Spleen (tissue), 11 donors: ENCODE data around the gene SHANK3. TPM values are rescaled to one million over a fixed set of nuclear protein-coding genes. Genes with fewer than 3 reads are reported as not detected.
"Not testable (repeated sequence)": the region's sequence is repeated elsewhere in the genome, so short reads cannot be mapped to it uniquely, and the experiment has no call there.

Source experiments
- DNase-seq: peaks from one replicate; pipeline ENCODE4 v3.0.0-alpha.2; 2020
- H3K27ac ChIP-seq, 8 donors: fragments of 200-600 bp; sonication (generic) in 7 of 8; 1 replicate in 4 of 8; 2 replicates in 4 of 8; pipeline versions ENCODE4 v1.5.0 to v1.8.0; 2016 to 2021; ENCODE audit warnings: inconsistent platforms in 4 of 8, mild to moderate bottlenecking in 4 of 8, moderate library complexity in 1 of 8
- H3K27me3 ChIP-seq, 7 donors: fragments of 200-600 bp; sonication (generic) in 6 of 7; replicated peaks in 1 of 7; 1 replicate in 4 of 7; 2 replicates in 3 of 7; pipeline versions ENCODE4 v1.5.0 to v1.8.0; 2016 to 2021; ENCODE audit warnings: inconsistent platforms in 3 of 7, mild to moderate bottlenecking in 1 of 7
- H3K36me3 ChIP-seq, 6 donors: fragments of 200-600 bp; sonication (generic) in 5 of 6; 1 replicate in 4 of 6; 2 replicates in 2 of 6; pipeline versions ENCODE4 v1.5.0 to v1.8.0; 2016 to 2021; ENCODE audit warnings: inconsistent platforms in 2 of 6
- H3K4me1 ChIP-seq, 6 donors: fragments of 200-600 bp; sonication (generic) in 5 of 6; 1 replicate in 3 of 6; 2 replicates in 3 of 6; pipeline versions ENCODE4 v1.5.0 to v1.8.0; 2016 to 2021; ENCODE audit warnings: inconsistent platforms in 3 of 6
- H3K4me3 ChIP-seq, 8 donors: fragments of 200-600 bp; sonication (generic) in 7 of 8; 1 replicate in 4 of 8; 2 replicates in 4 of 8; pipeline versions ENCODE4 v1.5.0 to v1.8.0; 2016 to 2021; ENCODE audit warnings: inconsistent platforms in 4 of 8, mild to moderate bottlenecking in 4 of 8, moderate library complexity in 2 of 8
- H3K9me3 ChIP-seq, 8 donors: fragments of 200-600 bp; sonication (generic) in 7 of 8; 1 replicate in 4 of 8; 2 replicates in 4 of 8; pipeline versions ENCODE4 v1.5.0 to v1.8.0; 2016 to 2021; ENCODE audit warnings: inconsistent platforms in 4 of 8
- CTCF ChIP-seq, 11 experiments: fragments of 200-600 bp in 7 of 11; fragments of 450-650 bp in 4 of 11; sonication (generic) in 4 of 11; IDR thresholded peaks in 8 of 11; conservative IDR thresholded peaks in 3 of 11; 1 replicate in 7 of 11; 2 replicates in 4 of 11; pipeline versions ENCODE4 v1.4.0 to v1.8.0; 2016 to 2021; ENCODE audit warnings: antibody characterized with exemption in 11 of 11, inconsistent platforms in 4 of 11, mild to moderate bottlenecking in 1 of 11
- POLR2A ChIP-seq, 3 donors: fragments of 450-650 bp; IDR thresholded peaks; one replicate each; pipeline ENCODE4 v1.5.1; 2017; ENCODE audit warnings: antibody characterized with exemption in 3 of 3, mild to moderate bottlenecking in 1 of 3
- POLR2AphosphoS5 ChIP-seq, 3 donors: sonication (generic); formaldehyde crosslinking; IDR thresholded peaks; one replicate each; pipeline ENCODE4 v1.5.1; 2017; ENCODE audit warnings: antibody characterized with exemption in 3 of 3
- WGBS, 5 donors: extraction: QIAGEN DNeasy Blood & Tissue Kit in 3 of 5; methylation state at CpG; one replicate each; pipeline versions ENCODE4 v1.1.5 to v1.1.7; 2013 to 2018; 5-methylcytosine and 5-hydroxymethylcytosine counted together
- intact Hi-C: fragments of 100-400 bp; cut with DNase I; formaldehyde crosslinking; loops from one replicate; pipeline ENCODE4 v1.15.0; 2023; ENCODE audit warnings: low total_unique reads
- polyA plus RNA-seq, 3 donors: library from polyadenylated mRNA; stranded (reverse); fragments of 200-250 nt; gene quantifications; one replicate each; pipeline ENCODE4 v1.2.1, GENCODE V29; 2013
- total RNA-seq, 7 donors: library from RNA; depleted of rRNA in 3 of 7; stranded (reverse); fragments of >200 nt in 3 of 7; fragmentation: NEBNext Ultra II Directional in 4 of 7; extraction: Animal tissue kit (Norgen Biotek cat#: 25700) in 4 of 7; gene quantifications; one replicate each; pipeline versions ENCODE4 v1.1.0 to v1.2.1, GENCODE V29; 2016 to 2021
- donor health status: healthy with polysubstance abuse.
- donor health status: DM: no; HTN: no; CAD: no; lungs with moderate emphysema.
- donor health status: DM: no; HTN: no; CAD: no.
- donor health status: Bipolar disorder and iron deficiency.
- donor health status: healthy.
- donor health status: DM: no; HTN: no; CAD: no.
- donor health status: DM: yes; HTN: yes; CAD: no.

Gene SHANK3
- total and polyA plus RNA-seq, 10 donors, result 9.9 to 264 (median 86.3) TPM

DNA sequence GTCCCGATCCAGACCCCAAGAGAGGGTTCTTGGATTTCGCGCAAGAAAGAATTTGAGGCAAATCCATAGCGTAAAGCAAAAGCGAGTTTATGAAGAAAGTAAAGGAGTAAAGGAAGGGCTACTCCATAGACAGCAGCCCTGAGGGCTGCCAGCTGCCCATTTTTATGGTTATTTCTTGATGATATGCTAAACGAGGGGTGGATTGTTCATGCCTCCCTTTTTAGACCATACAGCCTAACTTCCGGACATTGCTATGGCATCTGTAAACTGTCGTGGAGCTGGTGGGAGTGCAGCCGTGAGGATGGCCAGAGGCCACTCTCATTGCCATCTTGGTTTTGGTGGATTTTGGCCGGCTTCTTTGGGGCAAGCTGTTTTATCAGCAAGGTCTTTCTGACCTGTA lies 19.4 kb upstream of the SHANK3 start:
- Histone ChIP-seq H3K27ac (no peak overlapping the region), H3K4me1 (peaks cover 0 to 26% (median 0%) of the 10 kb centered on the region in 6 donors), H3K27me3 (peaks cover 0 to 19% (median 0%) of the 10 kb centered on the region in 7 donors), H3K9me3 (peaks cover 0 to 16% (median 11%) of the 10 kb centered on the region in 8 donors), H3K4me3 (no peak overlapping the region), H3K36me3 (no peaks in the 10 kb centered on the region)
- WGBS, 5 donors, result 86 to 96% (median 91%) methylated on average over 10 of the region's 10 CpGs
- intact Hi-C loops, result no loop called here
- DNase-seq, result no peak
- TF ChIP-seq POLR2AphosphoS5 (IDR thresholded peaks at IDR 0.05), result no peak

- Histone ChIP-seq H3K27ac (peak overlapping the region in 6 of 8 donors; percentile 10 to 85 (median 70)), H3K27me3 (peaks cover 0 to 26% (median 0%) of the 10 kb centered on the region in 7 donors), H3K4me1 (peaks cover 0 to 35% (median 0%) of the 10 kb centered on the region in 6 donors)
- H3K36me3 ChIP-seq, H3K9me3 ChIP-seq, intact Hi-C loops, DNase-seq, H3K4me3 ChIP-seq: not testable (repeated sequence)
- WGBS, 5 donors, result 70 to 97% (median 87%) methylated on average over 6 of the region's 6 CpGs
These were observed 18.0 kb upstream of the SHANK3 start for GRCh38 chr22:50654664-50655063.

GRCh38 chr22:50656122-50657070 lies 16.2 kb upstream of the SHANK3 start:
- no peaks in the 10 kb centered on the region for H3K9me3 ChIP-seq
- H3K36me3 ChIP-seq, result no peaks in the 10 kb centered on the region
- no peak overlapping the region for H3K4me3 ChIP-seq
- 49 to 74% (median 58%) methylated on average over 23 of the region's 23 CpGs for WGBS, 5 donors
- peaks cover 0 to 35% (median 0%) of the 10 kb centered on the region in 7 donors for H3K27me3 ChIP-seq
- intact Hi-C loops, result no loop called here
- peak overlapping the region in 7 of 8 donors; percentile 42 to 85 (median 69) for H3K27ac ChIP-seq
- DNase-seq, result peak; percentile 83
- peaks cover 0 to 35% (median 0%) of the 10 kb centered on the region in 6 donors for H3K4me1 ChIP-seq
- no peak for TF ChIP-seq POLR2A (IDR thresholded peaks at IDR 0.05)
- TF ChIP-seq POLR2AphosphoS5 (IDR thresholded peaks at IDR 0.05), result peak; percentile 82 to 86 (median 84)

GRCh38 chr22:50657925-50658324 lies 14.7 kb upstream of the SHANK3 start:
- peaks cover 0 to 35% (median 0%) of the 10 kb centered on the region in 7 donors for H3K27me3 ChIP-seq
- no peak overlapping the region for H3K4me3 ChIP-seq
- WGBS, 5 donors, result 60 to 76% (median 64%) methylated on average over 4 of the region's 4 CpGs
- peak overlapping the region in 5 of 8 donors; percentile 57 to 85 (median 77) for H3K27ac ChIP-seq
- intact Hi-C loops, result no loop called here
- no peak for TF ChIP-seq POLR2A (IDR thresholded peaks at IDR 0.05)
- no peak for TF ChIP-seq CTCF (IDR thresholded peaks at IDR 0.05 in 8 of 11, conservative IDR thresholded peaks at IDR 0.05 in 3 of 11)
- no peak for TF ChIP-seq POLR2AphosphoS5 (IDR thresholded peaks at IDR 0.05)
- H3K4me1 ChIP-seq, result peaks cover 0 to 35% (median 0%) of the 10 kb centered on the region in 6 donors
- no peaks in the 10 kb centered on the region for H3K9me3 ChIP-seq
- no peaks in the 10 kb centered on the region for H3K36me3 ChIP-seq
- DNase-seq, result no peak

GRCh38 chr22:50659711-50660110 lies 12.9 kb upstream of the SHANK3 start:
- H3K4me3 ChIP-seq, H3K9me3 ChIP-seq, H3K27ac ChIP-seq, DNase-seq, intact Hi-C loops, H3K36me3 ChIP-seq: not testable (repeated sequence)
- 87 to 93% (median 90%) methylated on average over 7 of the region's 7 CpGs for WGBS, 5 donors
- peaks cover 0 to 35% (median 0%) of the 10 kb centered on the region in 7 donors for H3K27me3 ChIP-seq
- H3K4me1 ChIP-seq, result peaks cover 0 to 35% (median 0%) of the 10 kb centered on the region in 6 donors

DNA sequence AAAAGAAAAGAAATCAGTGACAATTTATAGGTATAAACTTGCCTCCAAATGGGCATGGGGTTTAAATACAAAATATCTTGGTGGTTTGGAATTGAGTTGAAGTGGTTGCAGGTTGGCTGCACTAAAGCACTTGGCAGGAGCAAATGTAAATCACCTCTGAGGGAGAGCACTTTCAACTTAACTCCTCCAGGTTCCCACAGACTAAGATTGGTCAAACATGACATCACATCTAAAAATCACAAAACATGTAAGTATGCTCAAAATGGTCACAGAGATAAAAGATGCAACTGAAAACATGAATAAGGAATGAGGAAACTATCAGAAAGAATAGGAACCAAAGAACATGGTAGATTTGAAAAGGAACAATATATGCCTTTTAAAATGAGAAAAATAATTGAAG lies 12.3 kb upstream of the SHANK3 start:
- H3K4me1 ChIP-seq, result peaks cover 0 to 31% (median 0%) of the 10 kb centered on the region in 6 donors

More for the DNA sequence above, 12.3 kb upstream of the SHANK3 start:
- no peak for DNase-seq
- Histone ChIP-seq H3K9me3 (no peaks in the 10 kb centered on the region), H3K4me3 (no peak overlapping the region), H3K36me3 (no peaks in the 10 kb centered on the region), H3K27me3 (peaks cover 0 to 35% (median 0%) of the 10 kb centered on the region in 7 donors), H3K27ac (no peak overlapping the region)
- intact Hi-C loops, result no loop called here
- TF ChIP-seq POLR2AphosphoS5 (IDR thresholded peaks at IDR 0.05) (no peak), POLR2A (IDR thresholded peaks at IDR 0.05) (no peak), CTCF (IDR thresholded peaks at IDR 0.05 in 8 of 11, conservative IDR thresholded peaks at IDR 0.05 in 3 of 11) (no peak)
